A172 (cell line): Measurements from ENCODE around the gene TDRD7. TPM values are rescaled to one million over a fixed set of nuclear protein-coding genes. Genes with fewer than 3 reads are reported as not detected.
A peak's percentile ranks its signal among the peaks of the same experiment; 100 is the strongest.

Experiments
- DNase-seq: peaks from one replicate; pipeline ENCODE4 v3.0.0-alpha.2; 2015; ENCODE audit warnings: low spot score
- total RNA-seq: library from RNA; depleted of rRNA; stranded (reverse); fragments of >200 nt; shearing (Covaris generic); gene quantifications from 2 replicates; pipeline ENCODE4 v1.2.3, GENCODE V29; 2014

Gene TDRD7
- total RNA-seq, 1 experiment from 2014 or later = 23.9 TPM

DNA sequence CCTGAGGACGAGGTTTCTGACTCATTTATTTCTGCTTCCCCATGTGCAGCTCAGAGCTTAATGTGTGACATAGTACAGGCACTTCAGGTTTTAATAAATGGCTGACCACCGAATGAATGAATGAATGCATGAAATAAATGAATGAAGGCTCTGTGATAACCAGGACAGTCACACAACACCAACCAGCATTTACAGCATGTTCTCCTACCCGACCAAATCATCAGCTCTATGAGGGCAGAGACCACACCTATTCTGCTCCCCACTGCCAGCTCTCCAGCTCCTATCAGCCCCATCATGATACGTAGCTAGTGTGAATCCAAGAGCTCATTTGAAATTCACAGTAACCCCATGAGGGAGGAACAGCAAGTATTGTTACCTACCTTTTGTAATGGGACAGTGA is 94.4 kb downstream of the TDRD7 start:
- DNase-seq = no peak

DNA sequence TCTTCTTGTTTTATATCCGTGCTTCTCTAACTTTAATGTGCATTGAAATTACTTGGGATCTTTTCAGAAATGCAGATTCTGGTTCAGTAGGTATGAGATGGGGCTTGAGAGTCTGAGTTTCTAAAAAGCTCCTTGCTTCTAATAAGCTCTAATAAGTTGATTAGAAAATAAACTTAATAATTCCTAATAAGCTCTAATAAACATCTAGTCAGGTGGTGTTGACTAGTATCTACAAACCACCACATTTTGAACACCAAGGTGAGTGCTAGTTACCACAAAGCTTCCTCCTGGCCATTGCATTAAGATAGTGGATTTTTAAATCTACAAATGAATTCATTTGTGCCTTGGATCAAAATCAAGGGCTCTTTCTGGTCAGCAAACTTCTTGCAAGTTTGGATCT is 94.9 kb downstream of the TDRD7 start:
- DNase-seq = no peak

DNA sequence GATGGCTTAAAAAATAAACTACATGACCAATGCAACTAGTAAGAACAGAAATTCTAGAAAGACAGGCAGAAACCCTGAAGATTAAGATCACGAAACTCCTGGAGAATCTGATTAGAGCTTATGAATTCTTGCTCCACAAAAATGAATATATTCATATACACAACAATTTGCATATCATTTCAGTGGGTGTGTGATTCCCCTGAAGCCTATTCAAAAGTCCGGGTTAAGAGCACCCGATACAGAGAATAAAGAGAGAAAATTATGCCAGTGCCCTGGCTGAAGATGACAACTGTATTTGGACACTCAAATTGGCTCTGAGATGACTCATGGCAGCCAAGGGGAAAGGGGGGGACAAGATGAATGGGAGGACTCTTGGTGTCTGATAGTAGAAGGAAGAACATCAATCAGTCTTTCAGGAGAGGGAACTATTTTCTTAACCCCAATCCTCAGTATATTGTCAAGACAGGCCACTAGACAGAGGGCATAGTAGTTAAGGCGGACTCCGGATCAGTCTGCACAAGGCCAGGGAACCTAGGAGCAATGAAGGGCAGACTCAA is 95.6 kb downstream of the TDRD7 start:
- DNase-seq = no peak

DNA sequence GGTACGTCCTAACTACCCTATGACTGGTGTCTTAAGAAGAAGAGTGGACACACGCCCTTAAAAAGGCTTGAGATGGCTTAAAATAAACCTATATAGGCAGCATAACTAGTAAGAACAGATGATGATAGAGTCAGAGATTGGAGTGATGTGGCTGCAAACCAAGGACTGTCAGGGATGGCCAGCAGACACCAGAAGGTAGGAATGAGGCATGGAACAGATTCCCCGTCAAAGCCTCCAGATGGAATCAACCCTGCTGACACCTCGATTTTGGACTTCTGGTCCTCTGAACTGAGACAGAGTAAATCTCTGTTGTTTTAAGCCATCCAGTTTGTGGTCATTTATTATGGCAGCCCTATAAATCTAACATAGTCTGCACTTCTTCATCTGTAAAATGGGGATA is 97.0 kb downstream of the TDRD7 start:
- no peak for DNase-seq

DNA sequence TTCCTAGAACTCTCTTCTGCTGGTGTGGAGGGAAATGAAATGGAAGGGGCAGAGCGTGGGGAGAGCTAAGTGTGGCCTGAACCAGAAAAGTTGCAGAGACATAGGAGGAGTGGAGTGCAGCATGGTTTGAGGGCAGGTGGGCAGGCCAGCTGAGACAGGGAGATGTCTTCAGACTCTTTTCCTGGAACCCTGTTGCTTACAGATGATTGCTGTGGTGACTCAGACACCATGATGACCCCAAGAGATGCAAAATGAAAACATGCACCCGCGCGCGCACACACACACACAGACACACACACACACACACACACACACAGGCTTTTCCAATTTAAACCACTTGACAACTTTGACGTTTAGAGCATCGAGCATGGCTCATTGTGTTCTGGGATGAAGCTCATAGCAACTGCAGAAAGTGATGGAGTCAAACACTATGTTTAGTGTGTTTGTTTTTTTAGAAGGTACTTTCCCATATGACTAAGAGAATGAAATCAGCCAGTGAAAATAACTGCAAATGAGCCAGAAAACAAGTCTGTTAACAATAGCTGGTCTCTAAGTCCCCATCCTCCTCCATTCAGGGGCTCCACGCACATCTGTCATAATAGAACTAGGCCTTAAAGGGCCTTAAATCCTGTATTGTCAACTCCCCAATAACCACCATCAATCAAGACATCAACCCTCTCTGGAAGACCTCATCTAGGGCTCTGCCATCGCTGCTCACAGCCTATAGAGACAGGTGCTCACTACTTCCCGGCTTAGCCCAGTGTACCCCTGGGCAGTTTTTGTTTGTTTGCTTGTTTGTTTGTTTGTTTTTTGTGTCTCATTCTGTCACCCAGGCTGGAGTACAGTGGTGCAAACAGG is 99.1 kb downstream of the TDRD7 start:
- DNase-seq = peak; percentile 93

DNA sequence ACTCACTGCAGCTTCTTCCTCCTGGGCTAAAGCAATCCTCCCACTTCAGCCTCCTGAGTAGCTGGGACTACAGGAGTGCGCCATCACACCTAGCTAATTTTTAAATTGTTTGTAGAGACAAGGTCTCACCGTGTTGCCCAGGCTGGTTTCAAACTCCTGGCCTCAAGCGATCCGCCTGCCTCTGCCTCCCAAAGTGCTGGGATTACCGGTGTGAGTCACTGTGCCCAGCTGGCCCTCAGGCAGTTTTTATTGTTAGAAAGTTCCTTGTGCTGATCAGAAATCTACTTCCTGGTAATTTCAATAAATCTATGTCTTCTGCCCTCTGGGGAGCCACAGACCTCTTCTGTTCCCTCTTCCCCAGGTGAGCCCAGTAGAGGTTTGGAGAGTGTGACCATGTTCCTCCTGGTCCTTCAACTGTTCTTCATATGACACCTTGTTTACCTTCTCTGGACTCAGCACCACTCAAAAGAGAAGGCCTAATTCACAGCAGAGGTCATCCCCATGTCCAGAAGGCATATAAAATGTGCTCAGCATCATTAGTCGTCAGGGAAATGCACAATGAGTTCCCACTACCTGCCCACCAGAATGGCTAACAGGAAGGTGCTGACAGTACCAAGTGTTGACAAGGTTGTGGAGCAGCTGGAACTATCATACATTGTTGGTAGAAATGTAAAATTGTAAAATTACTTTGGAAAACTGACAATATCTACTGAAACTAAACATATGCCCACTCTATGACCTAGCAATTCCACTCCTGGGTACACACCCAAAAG is 99.9 kb downstream of the TDRD7 start:
- peak; percentile 70 for DNase-seq

DNA sequence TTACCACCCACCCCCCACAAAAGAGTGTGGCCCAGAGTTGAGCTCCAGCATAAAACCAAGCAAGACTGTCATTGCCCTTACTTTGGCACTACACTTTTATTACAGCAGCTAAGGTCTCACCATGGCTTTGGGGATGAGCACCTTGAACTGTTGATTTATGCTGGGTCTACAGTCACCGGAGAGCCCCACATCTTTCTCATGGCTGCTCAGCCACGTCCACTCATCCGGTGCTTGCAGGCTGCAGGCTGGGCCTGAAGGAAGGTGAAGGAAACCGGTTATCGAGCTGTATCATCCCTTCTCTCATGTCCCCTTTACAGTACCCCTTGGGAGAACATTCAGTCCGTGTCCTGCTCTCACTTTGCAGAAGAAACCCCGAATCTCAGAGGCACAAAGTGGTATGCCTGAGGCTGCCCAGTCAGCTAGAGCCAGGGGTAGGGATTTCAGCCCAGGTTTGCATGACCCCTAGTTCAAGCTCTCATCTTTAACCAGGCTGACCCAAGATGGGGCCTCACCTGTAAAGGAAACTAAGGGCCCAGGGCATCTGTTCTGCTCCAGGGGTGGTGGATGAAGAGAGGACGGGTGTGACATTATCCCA is 101.2 kb downstream of the TDRD7 start:
- no peak for DNase-seq

DNA sequence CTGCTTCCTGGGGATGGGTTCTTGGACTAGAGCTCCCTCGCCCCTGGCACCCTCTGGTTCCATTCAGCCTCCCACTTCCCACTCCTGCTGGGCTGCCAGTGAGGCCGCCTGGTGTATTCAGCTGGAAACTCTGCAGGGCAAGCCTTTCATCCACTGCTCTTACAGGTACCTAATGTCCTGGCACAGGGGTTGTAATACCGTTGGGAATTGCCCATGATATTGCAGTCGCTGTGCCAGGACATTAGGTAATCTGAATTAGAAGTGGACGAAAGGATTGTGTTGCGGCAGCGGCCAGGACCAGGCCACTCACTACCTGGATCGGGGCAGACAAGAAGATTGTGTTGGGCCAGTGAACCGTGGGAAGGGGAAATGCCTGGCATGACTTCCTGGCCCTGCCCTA is 102.6 kb downstream of the TDRD7 start:
- DNase-seq = no peak

DNA sequence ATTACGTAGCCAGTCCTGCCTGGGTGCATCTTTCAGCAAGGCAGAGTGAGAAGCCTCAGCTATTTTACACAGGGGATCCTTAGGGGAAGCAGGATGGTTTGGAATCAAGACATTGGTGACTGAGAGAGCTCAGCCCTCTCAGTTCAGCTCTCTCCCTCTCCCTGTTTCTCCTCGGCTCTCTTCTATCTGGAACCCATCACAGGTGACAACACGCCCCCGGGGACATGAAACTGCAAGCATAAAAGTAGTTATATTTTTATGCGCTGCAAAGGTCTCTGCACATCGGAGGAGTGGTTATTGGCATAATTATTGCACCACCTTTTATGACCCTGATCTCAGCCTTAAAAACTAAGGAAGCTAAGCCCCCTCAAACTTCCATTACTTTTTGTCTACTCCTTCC is 103.8 kb downstream of the TDRD7 start:
- DNase-seq = no peak

DNA sequence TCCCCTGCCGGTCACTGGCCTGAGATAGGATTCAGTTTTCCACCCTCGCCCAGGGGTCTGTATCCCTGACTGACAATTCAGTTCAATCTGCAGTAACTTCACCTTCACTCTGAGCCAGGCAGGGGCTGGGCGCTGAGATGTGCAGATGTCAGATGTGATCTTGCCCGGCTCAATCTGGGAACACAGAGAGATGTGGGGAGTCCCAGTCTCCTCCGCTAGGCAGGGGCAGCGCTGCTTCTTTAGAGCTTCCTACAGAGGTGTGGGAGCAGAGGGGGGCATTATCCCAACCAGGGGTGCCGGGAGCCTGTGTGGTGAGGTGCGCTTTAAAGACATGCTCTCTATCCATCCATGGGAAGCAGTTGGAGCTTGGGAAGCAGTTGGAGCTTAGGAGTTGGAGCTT is 104.2 kb downstream of the TDRD7 start:
- no peak for DNase-seq

DNA sequence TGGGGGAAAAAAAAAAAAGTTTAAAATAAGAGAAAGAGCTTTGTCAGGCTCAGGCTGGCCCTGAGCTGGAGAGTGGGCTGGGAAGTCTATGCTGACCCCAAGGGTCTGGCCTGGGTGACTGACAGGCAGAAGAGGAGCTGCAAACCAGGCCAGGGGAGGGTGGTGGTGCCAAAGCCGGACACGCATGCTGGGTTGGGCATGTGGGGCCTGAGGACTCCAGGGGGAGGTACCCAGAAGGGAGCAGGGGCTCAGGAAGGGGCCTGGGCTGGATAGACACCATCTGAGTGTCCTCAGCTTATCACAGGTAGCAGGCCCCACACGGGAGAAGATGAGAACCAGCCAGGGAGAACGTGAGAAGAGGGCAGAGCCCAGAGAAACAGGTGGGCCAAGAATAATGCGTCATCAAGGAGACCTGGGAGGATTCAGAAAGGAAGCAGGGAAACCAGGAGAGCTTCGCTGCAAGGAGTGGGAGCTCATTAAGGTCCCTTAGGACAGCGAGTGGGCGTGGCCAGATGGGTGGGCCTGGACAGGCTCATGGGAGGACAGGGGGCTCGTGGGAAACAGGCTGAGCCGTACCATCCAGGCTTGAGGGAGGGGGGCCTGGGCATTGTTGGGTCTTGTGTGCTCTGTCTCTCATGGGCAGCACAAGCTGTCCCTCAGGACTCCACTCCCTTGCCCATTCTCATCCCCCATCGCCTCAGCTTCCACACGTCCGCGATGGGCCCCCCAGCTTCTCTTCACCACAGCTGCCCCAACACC is 105.6 kb downstream of the TDRD7 start:
- DNase-seq = no peak

DNA sequence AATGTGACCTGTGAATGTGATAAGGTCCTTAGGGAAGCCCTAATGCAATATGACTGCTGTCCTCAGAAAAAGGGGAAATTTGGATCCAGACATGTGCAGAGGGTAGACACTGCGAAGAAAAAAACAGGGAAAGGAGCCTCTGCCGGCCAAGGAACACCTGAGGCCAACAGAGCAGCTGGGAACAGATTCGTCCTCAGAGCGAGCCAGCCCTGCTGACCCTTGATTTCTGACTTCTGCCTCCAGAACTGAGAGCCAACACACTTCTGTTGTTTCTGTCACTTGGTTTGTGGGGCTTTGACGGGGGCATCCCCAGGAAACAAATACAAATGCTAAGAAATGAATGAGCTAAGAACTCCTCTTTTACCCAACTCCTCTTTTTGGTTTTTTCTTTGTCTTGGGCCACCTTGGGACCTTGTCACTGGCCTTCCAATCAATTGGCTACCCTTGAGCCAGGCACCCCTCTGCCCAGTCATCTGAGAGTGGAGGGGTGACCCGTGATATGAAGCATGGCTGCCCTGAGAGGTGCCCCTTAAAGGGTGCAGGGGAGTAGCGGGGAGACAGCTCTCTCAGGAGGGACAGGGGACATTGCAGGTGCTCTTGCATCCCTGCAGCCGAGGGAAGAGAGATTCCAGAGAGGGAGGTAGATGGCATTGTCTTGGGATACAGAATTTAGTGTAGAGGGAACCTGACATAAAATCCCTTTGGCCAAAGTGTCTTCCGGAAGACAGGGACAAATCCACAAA is 106.4 kb downstream of the TDRD7 start:
- DNase-seq = no peak

DNA sequence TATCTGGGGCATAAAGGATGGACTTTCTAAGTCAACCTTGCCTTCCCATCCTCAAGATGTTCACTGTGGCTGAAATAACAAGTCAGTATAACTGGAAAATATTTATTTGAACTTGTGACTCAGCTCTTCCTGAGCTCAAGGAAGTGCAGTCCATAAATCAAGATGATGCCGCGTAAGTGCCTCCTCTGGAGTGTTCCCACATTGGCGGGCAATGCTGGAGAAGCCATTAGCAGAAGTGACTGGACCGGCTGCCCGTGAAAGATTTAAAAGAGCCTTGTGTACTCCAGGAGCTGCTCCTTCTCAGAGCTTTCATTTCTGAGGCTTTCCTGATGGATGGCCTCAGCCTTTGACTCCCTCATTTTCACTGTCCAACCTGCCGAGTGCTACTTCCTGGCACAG is 107.0 kb downstream of the TDRD7 start:
- DNase-seq = peak; percentile 98

DNA sequence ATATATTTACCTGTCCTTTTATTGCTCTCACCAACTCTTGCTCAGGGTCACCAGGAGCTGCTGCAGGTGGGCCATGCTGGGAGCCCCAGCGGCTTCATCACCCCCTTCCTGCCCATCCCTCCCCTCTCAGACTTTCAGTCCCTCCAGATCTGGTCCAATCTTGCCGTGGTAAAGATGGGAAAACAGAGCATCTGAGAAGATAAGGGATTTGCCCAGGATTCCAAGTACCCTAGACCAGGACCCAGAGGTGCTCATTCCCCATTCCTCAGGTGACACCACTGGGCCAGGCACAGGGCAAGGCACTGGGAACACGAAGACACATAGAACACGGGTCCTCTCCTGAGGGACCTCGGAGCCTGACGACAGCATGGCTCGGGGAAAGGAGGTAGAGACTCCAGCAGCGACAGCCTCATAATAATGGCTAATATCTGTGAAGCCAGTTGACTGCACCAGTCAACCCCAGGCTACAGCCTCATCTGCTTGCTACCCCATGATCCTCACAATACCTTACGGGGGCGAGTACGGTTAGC is 107.6 kb downstream of the TDRD7 start:
- DNase-seq = no peak

DNA sequence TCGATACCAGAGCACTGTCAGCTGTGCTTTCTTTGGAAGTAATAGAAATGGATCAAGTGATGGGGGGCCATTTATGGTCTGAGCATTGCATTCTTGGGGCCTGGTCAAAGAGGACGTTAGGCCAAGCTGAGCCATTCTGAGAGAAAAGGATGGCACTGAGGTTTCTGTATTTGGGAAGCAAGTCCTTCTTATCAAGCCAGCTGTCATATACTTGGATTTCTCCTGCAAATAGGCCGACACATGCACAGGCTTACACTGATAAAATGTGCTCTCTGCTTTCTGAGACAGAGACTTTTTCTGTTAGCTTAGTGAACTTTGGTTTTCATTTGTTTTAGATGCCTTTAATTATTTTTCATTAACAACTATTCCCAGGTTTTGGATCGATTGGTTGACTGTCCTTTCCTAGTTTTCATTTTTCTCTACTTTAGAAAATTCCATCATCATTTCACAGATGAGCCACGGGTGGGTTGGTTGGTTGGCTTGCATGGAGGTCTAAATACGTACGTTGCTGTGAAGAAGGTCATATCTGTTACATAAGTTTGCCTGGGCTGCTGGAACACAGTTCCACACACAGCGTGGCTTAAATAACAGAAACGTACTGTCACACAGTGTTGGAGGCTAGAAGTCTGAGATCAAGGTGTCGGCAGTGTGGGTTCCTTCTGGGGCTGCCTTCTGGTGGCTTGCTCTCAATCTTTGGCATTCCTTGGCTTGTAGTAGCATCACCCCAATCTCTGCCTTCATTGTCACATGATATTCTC is 109.9 kb downstream of the TDRD7 start:
- no peak for DNase-seq

DNA sequence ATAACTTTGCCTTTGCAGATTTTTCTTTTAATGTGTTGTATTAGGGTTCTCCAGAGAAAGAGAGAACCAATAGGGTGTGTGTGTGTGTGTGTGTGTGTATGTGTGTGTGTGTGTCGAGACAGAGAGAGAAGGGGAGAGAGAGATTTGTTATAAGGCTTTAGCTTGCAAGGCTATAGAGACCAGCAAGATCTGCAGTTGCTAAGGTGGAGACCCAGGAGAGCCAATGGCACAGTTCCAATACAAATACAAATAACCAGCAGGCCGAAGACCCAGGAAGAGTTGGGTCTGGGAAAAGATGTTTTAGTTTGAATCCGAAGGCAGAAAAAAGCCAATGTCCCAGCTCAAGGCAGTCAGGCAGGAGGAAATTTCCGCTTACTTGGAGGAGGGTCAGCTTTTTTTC is 112.5 kb downstream of the TDRD7 start:
- DNase-seq = no peak

DNA sequence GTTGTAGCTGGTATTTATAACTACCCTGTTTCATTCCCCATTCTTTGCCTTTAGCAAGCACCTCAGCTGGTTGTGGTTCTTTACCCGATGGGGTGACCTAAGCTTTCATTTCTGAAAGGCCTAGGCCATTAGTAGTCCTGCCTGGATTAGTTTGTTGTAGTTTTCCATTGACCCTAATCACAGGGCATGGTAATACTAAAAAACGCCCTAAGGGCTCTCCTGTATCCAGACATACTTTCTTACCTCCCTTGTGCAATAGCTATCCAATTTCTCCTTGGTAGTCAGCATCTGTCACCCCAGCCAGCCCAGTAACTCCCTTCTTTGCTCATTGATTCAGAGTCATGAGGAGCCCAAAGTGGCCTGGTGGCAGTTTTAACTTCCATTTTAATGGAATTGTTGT is 113.6 kb downstream of the TDRD7 start:
- DNase-seq = no peak

DNA sequence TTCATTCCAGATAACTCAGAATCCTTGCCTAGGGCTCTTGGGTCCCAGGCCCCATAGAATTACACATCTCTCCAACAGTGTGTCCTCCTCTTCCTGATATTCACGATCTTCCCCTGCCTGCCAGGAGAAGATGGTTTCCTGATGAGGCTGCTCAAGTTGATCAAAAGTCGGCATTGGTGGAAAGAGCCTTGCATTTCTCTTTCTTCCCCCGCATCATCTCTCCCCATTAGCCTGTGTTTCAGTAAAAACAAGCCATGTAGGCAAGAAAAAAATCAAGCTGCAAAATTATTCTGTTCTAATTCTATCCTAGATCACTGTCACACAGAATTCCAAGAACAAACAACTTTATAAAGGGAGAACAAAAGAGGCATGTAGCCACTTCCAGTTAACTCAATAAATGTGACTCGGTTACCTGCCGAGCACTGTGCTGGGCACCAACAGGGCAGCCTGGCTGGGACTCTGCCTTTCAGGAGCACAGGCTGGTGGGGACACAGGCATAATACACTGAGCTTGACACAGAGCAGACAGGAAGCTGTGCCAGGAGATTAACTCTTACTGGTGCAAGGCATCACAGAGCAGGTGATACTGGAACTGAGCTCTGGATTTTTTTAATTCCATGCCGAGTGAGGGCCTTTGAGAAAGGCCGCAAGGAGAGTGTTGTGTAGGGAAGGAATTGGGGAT is 115.1 kb downstream of the TDRD7 start:
- no peak for DNase-seq
